Hypothalamus (tissue), 51 donors: Measurements from ENCODE around the gene EFNA2.

Experiments used
- DNase-seq, 51 donors: peaks; one replicate each; lab custom pipeline; 2025; lab: John Stamatoyannopoulos, UW

EFNA2 gene

GRCh38 chr19:1258707-1259205 lies 26.9 kb upstream of the EFNA2 start:
- DNase-seq = peak in 1 of 51 donors; percentile 33

GRCh38 chr19:1259206-1259875 lies 26.3 kb upstream of the EFNA2 start:
- peak in 11 of 51 donors; percentile 21 to 51 (median 38) for DNase-seq

GRCh38 chr19:1259876-1260748 lies 25.6 kb upstream of the EFNA2 start:
- DNase-seq = peak in 1 of 51 donors; percentile 44

- DNase-seq = peak; percentile 47 to 97 (median 92)
Observed at GRCh38 chr19:1260749-1261537, 24.7 kb upstream of the EFNA2 start.

- no peak for DNase-seq
Observed at GRCh38 chr19:1261538-1261797, 24.2 kb upstream of the EFNA2 start.

- DNase-seq = peak in 29 of 51 donors; percentile 25 to 78 (median 45)
Observed at GRCh38 chr19:1261798-1262622, 23.7 kb upstream of the EFNA2 start.

- DNase-seq = no peak
Observed at GRCh38 chr19:1262623-1263123, 23.0 kb upstream of the EFNA2 start.

- no peak for DNase-seq
Observed at GRCh38 chr19:1263188-1263587, 22.5 kb upstream of the EFNA2 start.

GRCh38 chr19:1264801-1265614 lies 20.7 kb upstream of the EFNA2 start:
- DNase-seq = peak in 3 of 51 donors; percentile 22 to 36 (median 28)

GRCh38 chr19:1265615-1266128 lies 20.0 kb upstream of the EFNA2 start:
- DNase-seq = peak in 3 of 51 donors; percentile 37 to 77 (median 47)

GRCh38 chr19:1266129-1266915 lies 19.4 kb upstream of the EFNA2 start:
- DNase-seq = peak in 43 of 51 donors; percentile 22 to 83 (median 61)

- DNase-seq = peak in 47 of 51 donors; percentile 14 to 87 (median 61)
Observed at GRCh38 chr19:1266916-1267476, 18.7 kb upstream of the EFNA2 start.

- peak in 11 of 51 donors; percentile 22 to 74 (median 39) for DNase-seq
Observed at GRCh38 chr19:1267477-1268225, 18.0 kb upstream of the EFNA2 start.

GRCh38 chr19:1268226-1269064 lies 17.2 kb upstream of the EFNA2 start:
- peak in 2 of 51 donors; percentile 42 to 49 for DNase-seq

- peak; percentile 67 to 100 (median 99) for DNase-seq
Observed at GRCh38 chr19:1269065-1269477, 16.6 kb upstream of the EFNA2 start, which contains the start of gene CIRBP. TSS of gene CIRBP (plus strand) at chr19:1269332. CDS start at chr19:1270934, 1,602 bp downstream.
